ENCODE results near the gene KRT3. TPM values are rescaled to one million over a fixed set of nuclear protein-coding genes. Genes with fewer than 3 reads are reported as not detected.

KRT3 gene
- total and polyA plus RNA-seq, 2 donors (not counting 1 experiment from before 2014, with no cell fraction given): not detected

- no peak for TF ChIP-seq CTCF (IDR thresholded peaks at IDR 0.05)
- no peaks in the 10 kb centered on the region for H3K9me3 ChIP-seq (ENCODE audit: control extremely low read depth in 1 of 3, control insufficient read depth in 2 of 3, insufficient read depth in 1 of 3, low read length in 2 of 3)
- intact Hi-C loops (cut with micrococcal nuclease): no loop called here
- no peaks in the 10 kb centered on the region for H3K79me2 ChIP-seq (ENCODE audit: control insufficient read depth, insufficient read depth, low read length)
- WGBS (ENCODE audit: insufficient coverage): 94% methylated on average over 3 of the region's 3 CpGs
- H3K27me3 Mint-ChIP-seq: peaks cover 34% of the 10 kb centered on the region
- no peak for ATAC-seq (ENCODE audit: low read depth)
- no peaks in the 10 kb centered on the region for H3K9me3 Mint-ChIP-seq (ENCODE audit: insufficient read depth)
- H2AFZ ChIP-seq (ENCODE audit: insufficient read depth, low read depth, low read length, poor library complexity, severe bottlenecking): no peak overlapping the region
- no peak overlapping the region for H3K9ac ChIP-seq (ENCODE audit: low read length)
- no peak for DNase-seq
- no peak overlapping the region for H3K27ac Mint-ChIP-seq
- POLR2A ChIA-PET: no interaction called here
- H4K20me1 ChIP-seq (ENCODE audit: control insufficient read depth, insufficient read depth, low read length, poor library complexity, severe bottlenecking): no peaks in the 10 kb centered on the region
- H3K27me3 ChIP-seq (replicated peaks in 1 of 4; ENCODE audit: control extremely low read depth in 1 of 4, control insufficient read depth in 3 of 4, insufficient read depth in 4 of 4, low read length in 3 of 4): peaks cover 0 to 2% (median 0%) of the 10 kb centered on the region in 4 experiments
- no peak overlapping the region for H3K4me2 ChIP-seq (replicated peaks; ENCODE audit: low read depth, low read length, poor library complexity, severe bottlenecking)
- H3K4me3 Mint-ChIP-seq: no peak overlapping the region
- H3K4me1 ChIP-seq (ENCODE audit: control insufficient read depth in 2 of 2, insufficient read depth in 2 of 2, low read length in 2 of 2): no peaks in the 10 kb centered on the region
- H3K4me1 Mint-ChIP-seq: no peaks in the 10 kb centered on the region
- CTCF ChIA-PET: no interaction called here
- no peak overlapping the region for H3K4me3 ChIP-seq (ENCODE audit: control extremely low read depth in 1 of 5, extremely low read depth in 1 of 5, insufficient read depth in 1 of 5, low read depth in 2 of 5, low read length in 4 of 5)
- no peak overlapping the region for H3K27ac ChIP-seq (ENCODE audit: low read length in 2 of 2)
- no peaks in the 10 kb centered on the region for H3K36me3 ChIP-seq (replicated peaks in 1 of 2; ENCODE audit: control extremely low read depth in 1 of 2, control insufficient read depth in 1 of 2, extremely low read depth in 1 of 2, insufficient read depth in 2 of 2, low read length in 1 of 2)
Measured at GRCh38 chr12:52805739-52806138, 9.8 kb upstream of the KRT3 start.

- Histone ChIP-seq H3K4me2 (replicated peaks; ENCODE audit: low read depth, low read length, poor library complexity, severe bottlenecking) (no peak overlapping the region), H4K20me1 (ENCODE audit: control insufficient read depth, insufficient read depth, low read length, poor library complexity, severe bottlenecking) (no peaks in the 10 kb centered on the region), H2AFZ (ENCODE audit: insufficient read depth, low read depth, low read length, poor library complexity, severe bottlenecking) (no peak overlapping the region), H3K27me3 (replicated peaks in 1 of 4; ENCODE audit: control extremely low read depth in 1 of 4, control insufficient read depth in 3 of 4, insufficient read depth in 4 of 4, low read length in 3 of 4) (peaks cover 0 to 2% (median 0%) of the 10 kb centered on the region in 4 experiments), H3K9ac (ENCODE audit: low read length) (no peak overlapping the region), H3K36me3 (replicated peaks in 1 of 2; ENCODE audit: control extremely low read depth in 1 of 2, control insufficient read depth in 1 of 2, extremely low read depth in 1 of 2, insufficient read depth in 2 of 2, low read length in 1 of 2) (no peaks in the 10 kb centered on the region), H3K27ac (ENCODE audit: low read length in 2 of 2) (no peak overlapping the region), H3K4me1 (ENCODE audit: control insufficient read depth in 2 of 2, insufficient read depth in 2 of 2, low read length in 2 of 2) (no peaks in the 10 kb centered on the region), H3K79me2 (ENCODE audit: control insufficient read depth, insufficient read depth, low read length) (no peaks in the 10 kb centered on the region), H3K4me3 (ENCODE audit: control extremely low read depth in 1 of 5, extremely low read depth in 1 of 5, insufficient read depth in 1 of 5, low read depth in 2 of 5, low read length in 4 of 5) (no peak overlapping the region), H3K9me3 (ENCODE audit: control extremely low read depth in 1 of 3, control insufficient read depth in 2 of 3, insufficient read depth in 1 of 3, low read length in 2 of 3) (no peaks in the 10 kb centered on the region)
- ATAC-seq (ENCODE audit: low read depth) (no peak), DNase-seq (no peak)
- CTCF ChIA-PET: no interaction called here
- no peaks in the 10 kb centered on the region for H3K4me1 Mint-ChIP-seq
- TF ChIP-seq CTCF (IDR thresholded peaks at IDR 0.05) (no peak), EZH2 (IDR thresholded peaks at IDR 0.05; ENCODE audit: borderline replicate concordance, insufficient read depth, low read depth, low read length, poor library complexity, severe bottlenecking) (no peak)
- POLR2A ChIA-PET: no interaction called here
- H3K9me3 Mint-ChIP-seq (ENCODE audit: insufficient read depth): no peaks in the 10 kb centered on the region
- peaks cover 38% of the 10 kb centered on the region for H3K27me3 Mint-ChIP-seq
- H3K27ac Mint-ChIP-seq: no peak overlapping the region
- H3K4me3 Mint-ChIP-seq: no peak overlapping the region
- WGBS (ENCODE audit: insufficient coverage): 64% methylated on average over 1 of the region's 1 CpG
- intact Hi-C loops (cut with micrococcal nuclease): no loop called here
Measured at GRCh38 chr12:52805000-52805399, 9.1 kb upstream of the KRT3 start.
